Right lobe of liver (tissue), 4 donors: ENCODE measurements around the gene MTFR2.

Source experiments
- POLR2A ChIP-seq: fragments of 450-650 bp; IDR thresholded peaks from one replicate; pipeline ENCODE4 v1.6.1; 2017; ENCODE audit warnings: antibody characterized with exemption, mild to moderate bottlenecking
- TF ChIP-seq, protein P1 (sequence below), 4 donors: fragments of 200-600 bp in 3 of 4; fragments of 450-650 bp in 1 of 4; IDR thresholded peaks; one replicate each; pipeline versions ENCODE4 v1.5.1 to v1.8.0; 2016 to 2022; ENCODE audit warnings: antibody characterized with exemption in 4 of 4, mild to moderate bottlenecking in 2 of 4
- donor health status: DM: no; HTN: no; CAD: no.
- donor health status: DM: no; HTN: no; CAD: no.
- donor health status: DM: no; HTN: yes; CAD: no.

DNA sequence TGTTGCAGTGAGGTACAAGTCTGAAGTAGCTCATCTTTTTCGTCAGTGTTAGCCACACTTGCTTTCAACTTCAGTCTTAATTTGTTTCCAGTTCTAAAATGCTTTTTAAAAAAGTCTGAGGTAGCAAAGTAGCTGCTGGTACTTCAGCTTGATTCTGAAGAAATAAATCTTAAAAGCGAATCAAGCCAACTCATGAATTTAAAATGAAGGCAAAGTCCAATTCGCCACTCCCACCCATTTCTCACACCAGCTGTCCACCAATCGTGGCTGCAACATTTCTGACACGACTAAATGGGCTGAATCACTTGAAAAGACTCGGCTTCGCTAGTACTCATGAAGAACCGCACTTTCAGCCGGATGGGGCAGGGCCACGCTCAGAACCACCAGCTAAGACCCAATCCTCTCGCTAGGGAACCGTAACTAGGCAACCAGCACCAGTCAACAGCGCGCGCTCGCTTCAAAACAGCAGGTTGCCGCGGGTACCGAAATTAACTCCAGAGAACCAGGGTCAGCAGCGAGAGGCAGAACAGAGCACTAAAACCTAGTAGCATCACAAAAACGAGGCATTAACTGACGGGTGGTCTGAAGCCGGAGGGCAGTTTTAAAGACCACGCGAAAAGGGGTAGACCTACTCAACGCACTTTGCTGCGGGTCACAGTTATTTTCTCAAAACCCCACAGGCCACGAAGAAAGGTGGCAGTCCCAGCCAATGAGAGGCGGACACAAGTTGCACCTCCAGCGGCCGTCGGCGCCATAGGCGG, 38.6 kb upstream of the MTFR2 start:
- TF ChIP-seq, protein P1, sequence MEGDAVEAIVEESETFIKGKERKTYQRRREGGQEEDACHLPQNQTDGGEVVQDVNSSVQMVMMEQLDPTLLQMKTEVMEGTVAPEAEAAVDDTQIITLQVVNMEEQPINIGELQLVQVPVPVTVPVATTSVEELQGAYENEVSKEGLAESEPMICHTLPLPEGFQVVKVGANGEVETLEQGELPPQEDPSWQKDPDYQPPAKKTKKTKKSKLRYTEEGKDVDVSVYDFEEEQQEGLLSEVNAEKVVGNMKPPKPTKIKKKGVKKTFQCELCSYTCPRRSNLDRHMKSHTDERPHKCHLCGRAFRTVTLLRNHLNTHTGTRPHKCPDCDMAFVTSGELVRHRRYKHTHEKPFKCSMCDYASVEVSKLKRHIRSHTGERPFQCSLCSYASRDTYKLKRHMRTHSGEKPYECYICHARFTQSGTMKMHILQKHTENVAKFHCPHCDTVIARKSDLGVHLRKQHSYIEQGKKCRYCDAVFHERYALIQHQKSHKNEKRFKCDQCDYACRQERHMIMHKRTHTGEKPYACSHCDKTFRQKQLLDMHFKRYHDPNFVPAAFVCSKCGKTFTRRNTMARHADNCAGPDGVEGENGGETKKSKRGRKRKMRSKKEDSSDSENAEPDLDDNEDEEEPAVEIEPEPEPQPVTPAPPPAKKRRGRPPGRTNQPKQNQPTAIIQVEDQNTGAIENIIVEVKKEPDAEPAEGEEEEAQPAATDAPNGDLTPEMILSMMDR (IDR thresholded peaks at IDR 0.05): peak in 2 of 4 donors; percentile 24 to 26
- TF ChIP-seq POLR2A: peak; percentile 23
